Body of pancreas (tissue), 4 donors: ENCODE measurements around the gene AGAP1.

Experiments
- CTCF ChIP-seq, 7 experiments: fragments of 450-650 bp in 4 of 7; fragments of 200-600 bp in 3 of 7; sonication (generic) in 3 of 7; IDR thresholded peaks; one replicate each; pipeline ENCODE4 v1.5.1; 2016 to 2019; ENCODE audit warnings: antibody characterized with exemption in 7 of 7
- POLR2A ChIP-seq, 3 donors: fragments of 450-650 bp; IDR thresholded peaks; one replicate each; pipeline ENCODE4 v1.6.1; 2016; ENCODE audit warnings: antibody characterized with exemption in 3 of 3, mild to moderate bottlenecking in 2 of 3

GRCh38 chr2:236008857-236009256, 515.0 kb downstream of the AGAP1 start:
- TF ChIP-seq CTCF (IDR thresholded peaks at IDR 0.05) = no peak
- TF ChIP-seq POLR2A (IDR thresholded peaks at IDR 0.05) = no peak
